Thyroid gland (tissue), 4 donors: ENCODE measurements around the gene AGBL4.

ENCODE experiments used
- CTCF ChIP-seq, 6 experiments: fragments of 200-600 bp in 3 of 6; fragments of 450-650 bp in 3 of 6; sonication (generic) in 3 of 6; IDR thresholded peaks; one replicate each; pipeline ENCODE4 v1.5.1; 2016 to 2019; ENCODE audit warnings: antibody characterized with exemption in 6 of 6, mild to moderate bottlenecking in 2 of 6, inconsistent platforms in 1 of 6, moderate library complexity in 1 of 6
- POLR2A ChIP-seq, 2 donors: fragments of 450-650 bp; IDR thresholded peaks; one replicate each; pipeline ENCODE4 v1.6.1; 2017; ENCODE audit warnings: antibody characterized with exemption in 2 of 2, mild to moderate bottlenecking in 2 of 2, moderate library complexity in 1 of 2

- TF ChIP-seq CTCF (IDR thresholded peaks at IDR 0.05) (no peak), POLR2A (IDR thresholded peaks at IDR 0.05) (no peak)
Measured at GRCh38 chr1:49187056-49187455, 836.7 kb downstream of the AGBL4 start.
